Endothelial cell of umbilical vein (primary cell): ENCODE results near the gene PLPP1. TPM values are rescaled to one million over a fixed set of nuclear protein-coding genes. Genes with fewer than 3 reads are reported as not detected.

ENCODE experiments used
- BruUV-seq: library from RNA; stranded (reverse); fragments of 400-500 nt; replicated peaks from 2 replicates; lab custom pipeline; 2021; lab: Mats Ljungman, UMichigan
- CTCF ChIA-PET: fragments of 300-600, 350-600 bp; sonication (Branson Sonifier 250); formaldehyde crosslinking; loops from one replicate; lab custom pipeline; 2021; ENCODE audit warnings: antibody characterized with exemption, inconsistent platforms; lab: Charles Lee
- POLR2A ChIA-PET: fragments of 300-600, 350-600 bp; sonication (Branson Sonifier 250); formaldehyde crosslinking; loops from one replicate; lab custom pipeline; 2021; ENCODE audit warnings: antibody characterized with exemption, inconsistent platforms; lab: Charles Lee
- DNase-seq: peaks from one replicate; pipeline ENCODE4 v3.0.0-alpha.2; 2011; ENCODE audit warnings: low read depth, low spot score
- FAIRE-seq: peaks from 2 replicates; lab custom pipeline; 2011; peaks lifted over from hg19 to GRCh38; lab: Jason Lieb, UNC
- H2AFZ ChIP-seq: 2 replicates; pipeline ENCODE4 v1.6.0; 2012; ENCODE audit warnings: low read depth, low read length, control low read depth, inconsistent platforms
- H3K27ac ChIP-seq: 2 replicates; pipeline ENCODE4 v1.5.1; 2011; ENCODE audit warnings: low read depth, mild to moderate bottlenecking, control low read depth, low read length, moderate library complexity; ENCODE audit not compliant: insufficient read depth
- H3K27me3 ChIP-seq, 2 experiments: 2 replicates each; pipeline versions ENCODE4 v1.6.0 to v1.6.1; 2011; ENCODE audit warnings: low read length in 2 of 2, mixed read lengths in 1 of 2; ENCODE audit not compliant: control insufficient read depth in 2 of 2, insufficient read depth in 2 of 2
- H3K36me3 ChIP-seq, 2 experiments: 2 replicates in 1 of 2; 3 replicates in 1 of 2; pipeline ENCODE4 v1.5.1; 2011; ENCODE audit warnings: low read length in 2 of 2, mild to moderate bottlenecking in 1 of 2, moderate library complexity in 1 of 2; ENCODE audit not compliant: control insufficient read depth in 2 of 2, insufficient read depth in 2 of 2; ENCODE audit errors: extremely low read depth in 1 of 2
- H3K4me1 ChIP-seq: 3 replicates; pipeline ENCODE4 v1.5.1; 2011; ENCODE audit warnings: mild to moderate bottlenecking, low read length; ENCODE audit not compliant: control insufficient read depth, insufficient read depth; ENCODE audit errors: extremely low read depth
- H3K4me2 ChIP-seq: 2 replicates; pipeline ENCODE4 v1.6.1; 2011; ENCODE audit warnings: low read length, control low read depth, mixed read lengths; ENCODE audit not compliant: insufficient read depth
- H3K4me3 ChIP-seq, 3 experiments: fragments of 200-600 bp in 1 of 3; sonication (generic), shearing (Covaris generic) in 1 of 3; replicated peaks in 1 of 3; 2 replicates each; pipeline ENCODE4 v1.5.1; 2011 to 2016; ENCODE audit warnings: control low read depth in 3 of 3, low read length in 3 of 3, mild to moderate bottlenecking in 2 of 3, inconsistent platforms in 1 of 3, low read depth in 1 of 3, moderate library complexity in 1 of 3; ENCODE audit not compliant: insufficient read depth in 1 of 3
- H3K79me2 ChIP-seq: 2 replicates; pipeline ENCODE4 v1.6.0; 2012; ENCODE audit warnings: low read length, inconsistent platforms; ENCODE audit not compliant: control insufficient read depth, insufficient read depth
- H3K9ac ChIP-seq: replicated peaks from 2 replicates; pipeline ENCODE3; 2011; ENCODE audit warnings: low read length, control low read depth; ENCODE audit not compliant: insufficient read depth; ENCODE audit errors: extremely low read depth
- H3K9me1 ChIP-seq: replicated peaks from 3 replicates; pipeline ENCODE4 v1.6.0; 2011; ENCODE audit warnings: mild to moderate bottlenecking, low read length; ENCODE audit not compliant: control insufficient read depth, insufficient read depth; ENCODE audit errors: extremely low read depth
- H3K9me3 ChIP-seq: replicated peaks from 2 replicates; pipeline ENCODE4 v1.5.1; 2012; ENCODE audit warnings: low read length, inconsistent platforms; ENCODE audit not compliant: control insufficient read depth, insufficient read depth
- H4K20me1 ChIP-seq: replicated peaks from 2 replicates; pipeline ENCODE3; 2011; ENCODE audit warnings: mild to moderate bottlenecking, low read length; ENCODE audit not compliant: control insufficient read depth, insufficient read depth; ENCODE audit errors: extremely low read depth
- EZH2 ChIP-seq: IDR thresholded peaks from 2 replicates; pipeline ENCODE4 v1.6.1; 2012; ENCODE audit warnings: borderline replicate concordance, low read depth, mild to moderate bottlenecking, moderate library complexity, low read length, inconsistent platforms; ENCODE audit not compliant: severe bottlenecking
- FOS ChIP-seq: IDR thresholded peaks from 2 replicates; pipeline ENCODE4 v1.6.1; 2011; ENCODE audit warnings: mild to moderate bottlenecking, low read length, moderate library complexity, borderline replicate concordance; ENCODE audit not compliant: insufficient read depth
- GATA2 ChIP-seq: IDR thresholded peaks from 2 replicates; pipeline ENCODE4 v1.7.0; 2011; ENCODE audit warnings: low read depth, mild to moderate bottlenecking, moderate library complexity, mixed read lengths, low read length; ENCODE audit not compliant: insufficient read length, insufficient read depth
- JUN ChIP-seq: IDR thresholded peaks from 2 replicates; pipeline ENCODE4 v1.6.1; 2011; ENCODE audit warnings: borderline replicate concordance, low read depth; ENCODE audit not compliant: insufficient read length, insufficient read depth
- MAX ChIP-seq: IDR thresholded peaks from 2 replicates; pipeline ENCODE4 v1.6.1; 2011; ENCODE audit not compliant: insufficient read depth, insufficient read length
- MYC ChIP-seq: IDR thresholded peaks from one replicate; pipeline ENCODE4 v1.6.1; 2011; ENCODE audit warnings: mild to moderate bottlenecking, low read depth, low read length
- POLR2A ChIP-seq: IDR thresholded peaks from 2 replicates; pipeline ENCODE4 v1.6.1; 2012; ENCODE audit warnings: low read depth, mild to moderate bottlenecking, control low read depth, low read length
- POLR2AphosphoS5 ChIP-seq: IDR thresholded peaks from 2 replicates; pipeline ENCODE4 v1.6.1; 2012; ENCODE audit warnings: low read depth, mild to moderate bottlenecking, control low read depth, low read length, moderate library complexity; ENCODE audit not compliant: insufficient read depth
- dilution Hi-C: fragments of 300-500 bp; cut with MboI; formaldehyde crosslinking; loops from one replicate; pipeline ENCODE4 v1.15.0; 2019; ENCODE audit warnings: low sequenced_read_pairs; ENCODE audit not compliant: extremely low pct_ligation_motif_present
- intact Hi-C: fragments of 100-400 bp; cut with micrococcal nuclease; formaldehyde crosslinking; loops from one replicate; pipeline ENCODE4 v1.10.0; 2022
- polyA plus RNA-seq, 4 experiments: library from polyadenylated mRNA; depleted of rRNA in 3 of 4; stranded (reverse) in 3 of 4; unstranded in 1 of 4; fragments of >200 nt; gene quantifications; 2 replicates each; pipeline versions ENCODE4 v1.2.1 to v1.2.3, GENCODE V29; 2011 to 2012; ENCODE audit warnings: missing spikeins in 1 of 4
- total RNA-seq: library from RNA; stranded (reverse); gene quantifications from 2 replicates; pipeline ENCODE4 v1.2.3, GENCODE V29; 2021
- TF ChIP-seq, protein P1 (sequence below), 2 donors: IDR thresholded peaks; 1 replicate in 1 of 2; 2 replicates in 1 of 2; pipeline ENCODE4 v1.5.1; 2011; ENCODE audit warnings: low read length in 2 of 2, mild to moderate bottlenecking in 2 of 2, moderate library complexity in 2 of 2, control low read depth in 1 of 2, inconsistent platforms in 1 of 2, low read depth in 1 of 2; ENCODE audit not compliant: insufficient read depth in 1 of 2; ENCODE audit errors: extremely low read depth in 1 of 2

Gene PLPP1
- total and polyA plus RNA-seq, 2 donors (not counting 3 experiments of a cell fraction or from before 2014, with no cell fraction given) = 14.3 to 25.9 TPM

DNA sequence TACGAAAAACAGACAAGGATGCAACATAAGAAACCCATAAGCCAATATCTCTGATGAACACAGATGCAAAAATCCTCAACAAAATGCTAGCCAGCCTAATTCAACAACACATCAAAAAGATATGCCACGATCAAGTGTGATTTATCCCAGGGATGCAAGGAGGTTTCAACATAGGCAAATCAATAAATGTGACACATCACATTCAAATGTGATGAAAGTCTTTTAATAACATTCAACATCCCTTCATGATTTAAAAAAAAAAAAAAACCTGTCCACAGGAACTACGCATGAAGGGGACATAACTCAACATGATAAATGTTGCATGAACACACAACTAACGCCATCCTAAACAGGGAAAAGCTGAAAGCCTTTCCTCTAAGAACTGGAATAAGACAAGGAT is 102.2 kb downstream of the PLPP1 start:
- peaks cover 2 to 7% of the 10 kb centered on the region in 2 experiments for H3K36me3 ChIP-seq
- no peaks in the 10 kb centered on the region for H3K27me3 ChIP-seq
- no peak for FAIRE-seq
- no peaks in the 10 kb centered on the region for H3K79me2 ChIP-seq
- no peaks in the 10 kb centered on the region for H4K20me1 ChIP-seq
- POLR2A ChIA-PET = no interaction called here
- H3K9me3 ChIP-seq = no peaks in the 10 kb centered on the region
- no peak overlapping the region for H3K27ac ChIP-seq
- TF ChIP-seq FOS (no peak), MYC (no peak), EZH2 (no peak), POLR2AphosphoS5 (no peak), MAX (no peak), POLR2A (no peak), JUN (no peak), GATA2 (no peak)
- TF ChIP-seq, protein P1, sequence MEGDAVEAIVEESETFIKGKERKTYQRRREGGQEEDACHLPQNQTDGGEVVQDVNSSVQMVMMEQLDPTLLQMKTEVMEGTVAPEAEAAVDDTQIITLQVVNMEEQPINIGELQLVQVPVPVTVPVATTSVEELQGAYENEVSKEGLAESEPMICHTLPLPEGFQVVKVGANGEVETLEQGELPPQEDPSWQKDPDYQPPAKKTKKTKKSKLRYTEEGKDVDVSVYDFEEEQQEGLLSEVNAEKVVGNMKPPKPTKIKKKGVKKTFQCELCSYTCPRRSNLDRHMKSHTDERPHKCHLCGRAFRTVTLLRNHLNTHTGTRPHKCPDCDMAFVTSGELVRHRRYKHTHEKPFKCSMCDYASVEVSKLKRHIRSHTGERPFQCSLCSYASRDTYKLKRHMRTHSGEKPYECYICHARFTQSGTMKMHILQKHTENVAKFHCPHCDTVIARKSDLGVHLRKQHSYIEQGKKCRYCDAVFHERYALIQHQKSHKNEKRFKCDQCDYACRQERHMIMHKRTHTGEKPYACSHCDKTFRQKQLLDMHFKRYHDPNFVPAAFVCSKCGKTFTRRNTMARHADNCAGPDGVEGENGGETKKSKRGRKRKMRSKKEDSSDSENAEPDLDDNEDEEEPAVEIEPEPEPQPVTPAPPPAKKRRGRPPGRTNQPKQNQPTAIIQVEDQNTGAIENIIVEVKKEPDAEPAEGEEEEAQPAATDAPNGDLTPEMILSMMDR (IDR thresholded peaks at IDR 0.05; ENCODE audit: extremely low read depth in 1 of 2, insufficient read depth in 1 of 2, low read depth in 1 of 2, low read length in 2 of 2) = no peak
- intact Hi-C loops = no loop called here
- H3K4me3 ChIP-seq = no peak overlapping the region
- DNase-seq = no peak
- H2AFZ ChIP-seq = no peak overlapping the region
- peaks cover 3% of the 10 kb centered on the region for H3K4me1 ChIP-seq
- no peak overlapping the region for H3K4me2 ChIP-seq
- CTCF ChIA-PET = no interaction called here
- H3K9me1 ChIP-seq = no peaks in the 10 kb centered on the region
- no peak overlapping the region for H3K9ac ChIP-seq
- dilution Hi-C loops = no loop called here
- no TSS peak for BruUV-seq
